HG03460 (cell line): ENCODE measurements around the gene DHRS12.

Experiments
- ATAC-seq: cut with Tn5 transposase; IDR thresholded peaks from one replicate; pipeline ENCODE4 v1.9.1; 2021; ENCODE audit not compliant: unreplicated experiment

Gene DHRS12, protein sequence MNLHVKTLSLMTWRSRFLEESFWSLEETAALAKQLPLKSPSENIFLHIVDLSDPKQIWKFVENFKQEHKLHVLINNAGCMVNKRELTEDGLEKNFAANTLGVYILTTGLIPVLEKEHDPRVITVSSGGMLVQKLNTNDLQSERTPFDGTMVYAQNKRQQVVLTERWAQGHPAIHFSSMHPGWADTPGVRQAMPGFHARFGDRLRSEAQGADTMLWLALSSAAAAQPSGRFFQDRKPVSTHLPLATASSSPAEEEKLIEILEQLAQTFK

DNA sequence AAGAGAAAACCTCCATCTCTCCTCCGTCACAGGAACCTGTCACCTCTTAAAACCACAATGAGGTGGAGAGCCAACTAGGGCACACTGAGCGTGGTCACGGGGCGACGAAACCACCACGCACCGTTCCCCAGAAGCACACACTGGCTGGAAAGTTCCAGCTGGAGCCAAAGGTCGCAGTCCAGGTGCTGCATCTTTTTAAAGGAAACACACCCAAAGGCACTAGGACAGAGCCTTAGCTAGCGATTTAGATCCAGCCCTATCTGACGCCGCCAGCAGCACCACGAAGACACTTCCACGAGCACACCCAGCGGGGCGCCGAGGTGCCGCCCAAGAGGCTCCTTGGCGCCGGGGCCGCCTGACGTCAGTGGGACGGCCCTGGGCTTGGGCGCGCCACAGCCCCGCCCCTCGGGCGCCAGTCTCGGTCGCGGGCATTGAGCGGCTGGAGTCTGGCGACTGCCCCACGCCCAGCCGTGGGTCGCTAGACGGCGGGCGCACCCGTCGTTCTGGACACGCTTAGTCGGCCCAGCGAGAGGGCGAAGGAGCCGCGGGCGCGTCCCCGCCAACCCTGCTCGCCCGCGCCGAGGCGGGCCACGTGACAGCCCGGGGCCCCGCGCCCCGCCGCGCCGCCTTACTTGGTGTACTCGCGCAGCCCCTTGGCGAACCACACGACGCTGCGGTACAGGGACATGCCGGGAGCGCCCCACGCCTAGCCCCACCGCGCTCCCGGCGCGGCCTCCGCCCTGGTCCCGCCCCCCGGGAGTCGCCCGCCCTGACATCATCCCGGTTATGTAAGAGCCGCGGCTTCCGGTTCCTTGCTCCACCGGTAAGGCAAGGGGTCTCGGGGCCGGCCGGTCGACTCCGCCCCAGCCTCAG is at the start of gene DHRS12:
TSS of gene DHRS12 (minus strand) at position 742 of the 873 bp plus-strand sequence. CDS start 4,504 bp downstream, outside the sequence.
- peak; percentile 88 for ATAC-seq

DNA sequence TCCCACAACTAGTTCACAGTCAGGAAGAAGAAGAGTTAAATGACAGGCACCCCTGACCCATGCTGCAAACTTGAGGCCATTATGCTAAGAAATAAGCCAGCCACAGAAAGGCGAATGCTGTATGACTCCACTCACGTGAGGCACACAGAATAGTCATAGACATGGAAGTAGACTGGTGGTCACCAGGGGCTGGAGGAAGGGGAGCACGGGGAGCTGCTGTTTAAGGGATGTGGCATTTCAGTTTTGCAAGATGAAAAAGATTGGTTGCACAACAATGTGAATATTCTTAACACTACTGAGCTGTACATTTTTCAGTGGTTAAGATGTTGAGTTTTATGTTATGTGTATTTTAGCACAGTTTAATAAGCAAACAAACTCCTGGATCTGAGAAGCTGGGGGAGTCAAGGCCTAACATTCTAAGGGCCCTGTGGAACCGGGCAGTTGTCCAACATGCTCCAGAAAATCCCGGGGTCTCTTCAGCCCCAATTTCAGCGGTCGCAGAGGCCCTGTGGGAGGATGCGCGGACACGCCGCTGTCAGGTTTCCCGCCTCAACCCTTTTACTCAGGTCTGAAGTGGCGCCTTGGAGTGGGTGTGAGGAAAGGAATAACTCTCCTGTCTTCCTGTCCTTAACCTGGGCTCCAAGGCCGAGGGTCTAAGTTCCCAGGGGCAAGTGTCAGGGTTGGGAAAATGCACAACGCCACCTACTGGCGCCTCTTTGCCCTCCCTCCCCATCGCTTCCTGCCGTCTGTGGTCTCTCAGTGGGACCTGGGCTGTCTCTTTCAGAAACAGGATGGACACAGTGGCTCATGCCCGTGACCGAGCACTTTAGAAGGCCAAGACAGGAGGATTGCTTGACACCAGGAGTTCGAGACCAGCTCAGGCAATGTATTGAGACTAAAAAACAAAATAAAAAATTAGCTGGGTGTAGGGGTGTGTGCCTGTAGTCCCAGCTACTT is 45.5 kb upstream of the DHRS12 start:
- ATAC-seq: no peak

DNA sequence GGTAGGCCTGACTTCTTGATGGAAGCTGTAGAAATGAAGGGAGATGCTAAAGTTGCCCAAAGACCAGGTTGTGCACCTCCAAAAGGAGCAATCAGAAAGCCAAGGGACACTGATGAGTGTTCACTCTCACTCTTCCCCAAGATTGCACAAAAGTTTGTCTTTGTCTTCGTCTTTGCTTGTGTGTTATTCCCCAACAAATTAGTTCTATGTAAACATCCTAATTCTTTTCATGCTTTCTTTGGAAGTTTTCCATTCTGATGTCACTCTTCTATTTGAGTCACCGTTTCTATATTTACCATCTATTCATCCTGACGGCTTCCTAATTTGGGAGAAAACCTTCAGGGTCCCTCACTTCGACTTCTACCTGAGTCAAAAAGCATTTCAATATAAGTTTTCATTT is 44.7 kb upstream of the DHRS12 start:
- no peak for ATAC-seq

DNA sequence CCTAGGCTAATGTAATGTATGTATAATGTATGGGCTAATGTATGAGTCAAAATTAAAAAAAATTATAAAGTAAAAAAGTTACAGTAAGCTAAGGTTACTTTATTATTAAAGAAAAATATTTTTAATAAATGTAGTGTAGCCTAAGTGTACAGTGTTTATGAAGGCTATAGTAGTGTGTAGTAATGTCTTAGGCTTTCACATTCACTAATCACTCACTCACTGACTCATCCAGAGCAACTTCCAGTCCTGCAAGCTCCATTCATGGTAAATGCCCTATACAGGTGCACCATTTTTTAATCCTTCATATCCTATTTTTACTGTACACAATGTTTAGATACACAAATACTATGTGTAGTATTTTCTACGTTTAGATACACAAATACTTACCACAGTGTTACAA is 42.8 kb upstream of the DHRS12 start:
- no peak for ATAC-seq

DNA sequence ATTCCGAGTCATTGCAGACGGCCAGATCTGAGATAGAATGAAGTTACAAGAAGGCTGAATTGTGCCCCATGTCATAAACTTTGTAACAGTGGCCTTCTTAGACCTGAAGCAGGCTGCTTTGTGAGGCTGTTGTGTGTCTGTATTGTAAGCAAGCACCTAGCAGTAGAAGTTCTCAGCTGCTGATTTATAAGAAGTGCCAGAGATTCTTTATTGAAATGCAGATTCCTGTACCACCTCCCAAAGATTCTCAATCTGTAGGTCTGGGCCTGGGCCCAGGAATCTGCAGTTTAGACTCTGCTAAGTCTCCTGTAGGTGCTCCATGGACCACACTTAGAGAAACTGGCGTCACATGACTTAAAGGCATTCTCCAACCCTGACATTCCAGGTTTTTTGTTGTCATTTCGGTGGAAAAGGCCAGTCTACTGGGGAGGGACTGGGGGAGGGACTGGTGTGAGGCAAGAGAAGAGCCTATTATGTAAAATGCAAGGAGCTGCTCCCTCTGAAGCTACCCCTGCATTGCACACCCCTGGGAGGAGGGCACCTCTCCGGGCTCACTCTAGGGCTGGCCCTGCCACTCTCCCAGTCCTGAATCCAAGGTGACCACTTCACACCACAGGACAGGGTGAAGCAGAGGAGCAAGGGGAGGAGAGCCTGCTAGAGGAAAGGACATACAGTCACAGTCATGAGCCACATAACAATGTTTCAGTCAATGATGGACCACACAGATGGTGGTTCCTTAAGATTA is 41.8 kb upstream of the DHRS12 start:
- no peak for ATAC-seq

DNA sequence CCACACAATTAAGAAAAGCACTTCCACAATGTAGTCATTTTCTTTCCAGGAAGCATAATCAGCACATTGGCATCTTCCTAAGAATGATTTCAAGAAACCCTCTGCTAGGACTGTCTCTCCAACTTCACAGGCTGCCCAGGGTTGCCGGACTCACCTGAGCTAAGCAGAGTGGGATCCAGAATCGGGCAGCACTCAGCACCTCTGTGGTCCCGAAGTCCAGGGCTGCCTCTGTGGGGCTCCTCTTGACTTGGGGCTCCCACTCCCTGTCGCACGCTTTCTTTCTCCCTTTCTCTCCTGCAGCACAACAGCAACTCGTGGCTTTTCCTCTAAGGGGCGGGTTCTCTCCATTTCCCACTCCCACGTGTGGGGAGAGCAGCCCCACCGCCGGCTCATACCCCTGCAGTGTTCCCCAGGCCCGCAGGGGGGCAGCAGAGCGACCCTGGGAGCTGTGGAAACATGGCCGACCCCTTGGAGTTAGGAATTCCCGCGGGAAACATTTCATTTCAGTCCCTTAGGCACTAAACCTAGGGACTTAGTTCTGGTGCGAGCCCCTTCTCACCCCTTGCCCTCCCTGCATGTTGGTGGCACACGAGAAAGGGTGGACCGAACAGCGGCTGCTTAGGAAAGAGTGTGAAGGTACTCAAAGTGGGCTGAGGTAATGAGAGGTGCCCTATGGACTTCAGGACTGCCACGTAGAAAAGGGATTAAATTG is 41.1 kb upstream of the DHRS12 start, which contains the start of gene TMEM272:
TSS of gene TMEM272 (minus strand) at position 316 of the 712 bp plus-strand sequence. CDS start 6,647 bp downstream, outside the sequence.
- no peak for ATAC-seq

DNA sequence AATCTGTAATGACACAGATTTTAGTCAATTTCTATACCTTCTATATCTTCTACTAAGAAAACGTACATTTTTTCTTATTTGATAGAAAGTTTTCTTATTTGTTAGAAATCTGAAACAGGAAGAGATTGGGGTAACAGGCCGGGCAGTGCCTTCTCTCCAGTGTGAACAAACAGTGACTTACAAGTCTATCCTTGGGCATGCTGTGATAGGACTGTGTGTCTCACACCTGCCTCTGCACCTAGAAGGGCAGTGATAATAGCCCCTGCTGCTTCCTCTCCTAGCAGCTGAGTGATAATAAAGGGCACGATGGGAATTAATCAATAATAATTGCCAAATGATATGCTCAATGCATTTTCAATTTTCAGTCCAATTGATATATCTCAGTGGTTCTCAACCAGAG is 39.6 kb upstream of the DHRS12 start:
- no peak for ATAC-seq

DNA sequence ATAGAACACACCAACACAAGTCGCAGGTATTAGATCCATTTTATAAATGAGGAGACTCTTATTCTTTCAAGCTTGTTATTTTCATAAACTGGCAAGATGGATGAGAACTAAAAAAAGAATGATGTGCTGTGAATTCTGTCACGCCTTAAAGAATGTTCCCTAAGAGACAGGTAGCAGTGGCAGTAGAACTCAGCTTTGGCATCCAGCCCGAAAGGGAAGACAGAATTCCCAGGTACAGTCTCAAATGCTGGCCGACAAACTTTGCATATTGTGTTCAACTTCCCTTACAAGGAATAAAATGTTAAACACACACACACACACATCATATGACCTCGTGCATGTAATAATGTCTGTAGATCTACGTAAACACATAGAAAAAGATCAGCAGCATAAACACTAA is 37.8 kb upstream of the DHRS12 start:
- ATAC-seq: no peak

DNA sequence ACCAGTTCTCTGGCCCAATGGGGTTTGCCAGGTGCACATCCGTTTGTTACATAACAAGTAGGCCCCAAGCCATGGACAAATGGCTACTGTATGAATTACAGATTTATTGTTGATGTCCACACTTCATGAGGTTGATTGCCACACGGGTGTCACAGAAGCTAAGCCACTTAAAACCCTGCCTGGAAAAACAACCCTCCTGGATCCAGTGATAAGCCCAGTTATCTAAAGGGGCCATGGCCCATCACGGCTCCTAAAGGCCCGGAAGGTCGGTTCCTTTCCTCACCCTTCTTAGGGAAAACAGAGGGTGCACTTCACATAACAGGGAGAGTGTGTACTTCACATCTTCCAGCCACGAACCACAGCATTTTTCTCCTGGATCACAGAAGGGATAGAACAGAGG is 37.0 kb upstream of the DHRS12 start:
- ATAC-seq: no peak

DNA sequence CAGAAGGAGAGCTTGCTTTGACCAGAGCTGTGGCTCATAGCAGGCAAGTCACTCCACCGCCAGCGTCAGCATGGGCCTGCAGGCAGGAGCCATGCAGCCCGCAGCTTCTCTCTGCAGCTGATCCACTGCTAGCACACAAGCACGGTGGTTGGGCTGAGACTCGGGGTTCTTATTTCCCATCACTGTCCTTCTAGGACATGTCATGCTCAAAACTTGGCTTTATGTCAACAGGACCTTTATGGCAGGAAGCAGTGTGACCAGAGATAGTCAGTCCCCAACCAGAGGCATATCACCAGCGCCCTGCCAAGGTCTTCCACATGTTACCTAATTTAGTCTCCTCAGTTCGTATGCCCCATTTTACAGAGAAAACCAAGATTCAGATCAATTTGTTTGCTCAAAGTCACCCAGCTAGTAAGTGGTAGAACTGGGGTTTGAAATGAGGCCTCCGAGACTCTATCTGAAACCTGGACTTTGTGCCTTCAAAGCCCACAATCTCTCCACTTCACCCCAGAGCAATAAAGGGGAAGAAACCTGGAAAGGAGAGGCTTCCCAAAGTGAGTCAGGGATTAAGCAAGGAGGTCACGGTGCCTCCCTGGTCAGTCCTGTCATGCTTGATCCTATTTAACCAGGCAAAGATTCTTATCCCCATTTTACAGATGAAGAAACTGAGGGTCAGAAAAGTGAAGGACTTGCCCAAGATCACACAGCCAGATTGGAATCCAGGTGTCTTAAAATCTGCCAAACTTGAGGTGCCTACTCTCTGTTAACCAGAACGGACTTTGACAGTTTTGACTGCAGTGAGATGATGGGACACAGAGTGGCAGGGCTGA is 36.0 kb upstream of the DHRS12 start:
- no peak for ATAC-seq

DNA sequence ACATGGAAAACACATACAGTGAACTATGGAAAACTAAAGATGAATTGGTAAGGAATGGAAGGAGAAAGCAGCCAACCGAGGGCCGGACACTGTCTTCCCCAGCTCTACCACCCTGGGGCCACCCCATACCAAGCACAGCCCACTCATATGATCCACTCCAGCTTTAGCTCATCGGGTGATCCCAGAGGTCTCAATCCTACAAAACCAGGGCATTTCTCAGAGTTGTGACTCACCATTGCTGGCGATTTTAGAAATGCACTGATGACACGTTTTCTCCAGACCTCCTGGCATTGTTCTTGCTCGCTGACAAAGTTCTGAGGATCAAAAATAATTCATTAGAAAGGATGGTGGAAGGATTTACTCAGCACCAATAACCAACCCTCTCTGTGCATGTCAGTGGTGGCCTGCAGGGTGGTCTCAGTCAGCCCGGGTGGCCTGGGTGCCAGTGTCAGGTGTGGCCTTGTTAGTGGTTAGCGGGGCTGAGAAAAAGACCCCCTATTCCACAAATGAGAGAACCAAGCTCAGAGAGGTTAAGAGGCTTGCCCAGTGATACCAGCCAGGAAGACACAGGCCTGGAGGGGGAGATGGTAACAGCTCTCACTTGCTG is 34.4 kb upstream of the DHRS12 start:
- no peak for ATAC-seq

DNA sequence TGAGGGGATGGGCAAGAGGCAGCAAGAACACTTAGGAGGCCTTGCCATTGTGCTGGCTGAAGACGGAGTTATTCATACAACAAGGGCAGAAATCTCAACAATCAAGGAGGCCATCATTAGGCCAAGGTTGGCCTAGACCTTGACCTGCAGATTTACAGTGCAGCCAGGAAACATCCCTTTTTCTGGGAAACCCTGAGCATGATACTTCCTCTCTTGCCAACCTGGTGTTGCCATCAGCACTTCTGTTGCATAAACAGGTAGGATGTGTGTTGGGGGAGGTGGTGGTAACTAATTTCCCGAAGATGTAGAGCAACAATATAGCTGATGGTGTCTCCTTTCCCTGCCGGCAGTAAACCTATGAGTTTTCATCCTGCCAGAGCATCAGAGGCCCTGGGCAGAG is 33.1 kb upstream of the DHRS12 start:
- no peak for ATAC-seq

DNA sequence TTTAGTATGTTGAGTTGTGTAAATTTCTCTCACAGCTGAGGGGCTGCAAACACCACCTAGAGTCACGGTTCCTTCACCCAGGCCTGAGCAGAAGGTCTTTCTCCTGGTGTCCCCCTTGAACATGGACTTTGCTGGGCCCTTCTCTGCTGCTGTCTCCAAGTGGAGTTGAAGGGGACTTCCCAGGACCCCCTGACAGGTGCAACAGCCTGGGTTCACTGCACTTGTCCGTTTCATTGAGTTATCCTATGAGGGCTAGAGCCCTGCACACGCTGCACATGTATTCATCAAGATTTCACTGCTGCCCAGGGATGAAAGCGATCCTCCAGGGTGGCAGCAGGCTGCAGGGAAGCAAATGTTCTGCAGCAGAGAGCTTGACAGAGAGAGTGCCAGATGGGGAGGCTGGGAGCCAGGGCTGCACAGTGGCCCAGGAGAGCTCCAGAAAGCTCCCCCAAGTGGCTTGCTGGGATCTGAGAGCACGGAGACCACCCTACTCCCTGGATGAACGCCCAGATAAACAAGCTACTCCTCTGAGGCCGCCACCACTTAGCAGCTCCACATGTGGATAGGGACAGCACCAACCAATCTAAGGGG is 30.7 kb upstream of the DHRS12 start:
- ATAC-seq: no peak

DNA sequence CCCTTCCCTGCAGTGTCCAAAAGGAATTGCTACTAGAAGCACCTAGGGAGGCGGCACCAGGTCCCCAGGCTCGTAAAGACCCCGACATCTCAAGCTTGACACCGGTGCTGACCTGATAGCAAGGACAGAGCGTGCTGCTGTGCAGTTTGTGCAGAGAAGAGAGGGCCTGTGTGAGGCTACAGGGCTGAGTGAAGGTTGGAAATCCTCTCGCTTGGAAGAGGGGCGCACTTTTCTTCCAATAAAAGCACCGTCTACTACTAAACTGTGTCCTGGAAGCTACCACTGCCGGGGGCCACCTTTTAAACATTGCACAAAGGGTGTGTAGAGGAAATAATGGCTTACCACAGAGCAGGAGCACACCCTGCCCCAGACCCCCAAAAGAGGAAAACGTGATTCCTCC is 30.0 kb upstream of the DHRS12 start:
- no peak for ATAC-seq

DNA sequence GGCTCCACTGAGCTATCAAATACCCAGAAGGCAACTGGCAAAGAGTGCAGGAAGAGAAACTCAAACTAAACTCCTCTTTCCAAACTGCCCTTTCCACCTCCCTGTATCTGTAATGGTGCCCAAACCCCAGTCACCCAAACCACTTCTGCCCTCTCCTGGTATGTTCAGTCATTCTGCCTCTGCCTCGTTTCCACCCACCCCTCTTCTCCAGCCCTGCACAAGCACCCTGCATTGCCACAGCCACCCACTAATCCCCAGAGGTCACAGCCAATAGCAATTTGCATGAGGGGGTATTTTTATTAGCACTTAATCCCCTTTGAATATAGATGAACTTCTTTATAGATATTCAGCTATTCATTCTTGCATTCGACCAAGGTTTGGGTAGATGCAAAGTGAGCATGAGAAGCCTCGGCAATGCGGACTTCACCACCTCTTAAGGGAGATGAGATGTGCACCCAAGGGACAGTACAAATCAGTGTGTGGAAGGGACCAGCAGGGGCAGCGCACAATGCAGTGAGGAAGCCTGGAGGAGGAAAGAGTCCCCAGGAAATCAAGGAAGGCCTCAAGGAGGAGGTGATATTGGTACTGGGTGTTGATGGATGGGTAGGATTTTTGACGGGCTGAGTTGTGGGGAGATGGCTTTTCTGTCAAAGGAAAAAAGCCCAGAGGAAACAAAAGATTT is 28.6 kb upstream of the DHRS12 start:
- peak; percentile 55 for ATAC-seq

DNA sequence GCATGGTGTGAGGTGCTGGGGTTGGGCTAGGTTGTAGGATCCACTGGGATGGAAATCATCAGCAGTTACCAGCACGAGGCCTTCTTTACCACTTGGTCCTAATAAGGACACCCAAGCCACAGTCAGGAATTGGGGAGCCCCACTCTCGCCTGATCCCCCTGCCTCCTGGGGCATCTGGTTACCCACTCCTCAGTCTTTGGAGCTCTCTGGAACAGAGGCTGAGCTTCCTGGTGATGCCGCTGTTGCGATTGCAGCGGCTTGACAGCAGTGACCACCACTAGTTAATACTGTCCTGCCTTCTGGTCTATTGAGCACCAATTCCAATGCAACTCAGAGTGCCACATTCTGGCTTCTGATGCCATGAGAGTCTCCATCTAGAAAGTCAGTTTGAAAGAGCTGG is 27.6 kb upstream of the DHRS12 start:
- no peak for ATAC-seq

DNA sequence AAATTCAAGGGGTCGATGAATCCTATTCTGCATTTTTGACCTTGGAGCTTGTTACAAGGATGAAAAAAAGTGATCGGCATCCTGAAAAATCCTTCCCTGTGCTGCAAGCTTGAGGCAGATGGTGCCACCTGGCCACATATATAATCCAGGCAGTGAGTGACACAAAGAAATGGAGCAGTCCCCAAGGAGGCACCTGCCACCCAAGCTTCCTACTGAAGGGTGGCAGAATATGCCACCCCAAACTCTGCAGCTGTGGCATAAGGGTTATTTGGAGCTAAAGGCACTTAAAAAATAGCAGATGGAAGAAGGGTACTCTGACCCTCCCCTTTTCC is 25.6 kb upstream of the DHRS12 start:
- ATAC-seq: no peak
